Activated CD4-positive, CD25-positive, alpha-beta regulatory T cell treated with anti-CD3 and anti-CD28 coated beads, Interleukin-2, amount 50 U/mL, for 24 hours (primary cell): ENCODE measurements around the gene TJAP1.

ENCODE experiments used
- ATAC-seq, 2 donors: fragments of 150-1000 bp; cut with Tn5 transposase; one replicate each; pipeline ENCODE4 v1.10.0; 2021; ENCODE audit warnings: mild to moderate bottlenecking in 1 of 2, moderate library complexity in 1 of 2

Gene TJAP1

GRCh38 chr6:43477235-43478007 lies at the start of gene TJAP1:
Gene TJAP1, plus strand, starts transcription at chr6:43477570. Its CDS starts 21,432 bp downstream, at chr6:43499002.
- ATAC-seq = peak; percentile 99 to 100

GRCh38 chr6:43428112-43428570 lies 49.2 kb upstream of the TJAP1 start:
- ATAC-seq = no peak

- no peak for ATAC-seq
Measured at GRCh38 chr6:43428874-43429273, 48.5 kb upstream of the TJAP1 start.

- ATAC-seq = no peak
Measured at GRCh38 chr6:43432009-43432945, 45.1 kb upstream of the TJAP1 start.

- no peak for ATAC-seq
Measured at GRCh38 chr6:43433148-43433547, 44.2 kb upstream of the TJAP1 start.

- ATAC-seq = no peak
Measured at GRCh38 chr6:43434001-43434840, 43.1 kb upstream of the TJAP1 start.

- no peak for ATAC-seq
Measured at GRCh38 chr6:43434943-43435342, 42.4 kb upstream of the TJAP1 start.

GRCh38 chr6:43435682-43436437 lies 41.5 kb upstream of the TJAP1 start:
- no peak for ATAC-seq

- peak in 1 of 2 donors; percentile 41 for ATAC-seq
Measured at GRCh38 chr6:43436577-43437282, 40.6 kb upstream of the TJAP1 start.

- ATAC-seq = no peak
Measured at GRCh38 chr6:43437700-43438099, 39.7 kb upstream of the TJAP1 start.

GRCh38 chr6:43442935-43443334 lies 34.4 kb upstream of the TJAP1 start:
- ATAC-seq = no peak

- ATAC-seq = no peak
Measured at GRCh38 chr6:43444036-43444435, 33.3 kb upstream of the TJAP1 start.

GRCh38 chr6:43444582-43444981 lies 32.8 kb upstream of the TJAP1 start:
- ATAC-seq = no peak

GRCh38 chr6:43445576-43445975 lies 31.8 kb upstream of the TJAP1 start:
- no peak for ATAC-seq

- no peak for ATAC-seq
Measured at GRCh38 chr6:43447604-43448003, 29.8 kb upstream of the TJAP1 start.

GRCh38 chr6:43448916-43449315 lies 28.5 kb upstream of the TJAP1 start:
- ATAC-seq = no peak

GRCh38 chr6:43450699-43451131 lies 26.7 kb upstream of the TJAP1 start:
- ATAC-seq = no peak

GRCh38 chr6:43451348-43451747 lies 26.0 kb upstream of the TJAP1 start:
- no peak for ATAC-seq

- ATAC-seq = no peak
Measured at GRCh38 chr6:43451939-43452338, 25.4 kb upstream of the TJAP1 start.

GRCh38 chr6:43452896-43453295 lies 24.5 kb upstream of the TJAP1 start:
- no peak for ATAC-seq

- no peak for ATAC-seq
Measured at GRCh38 chr6:43453831-43454230, 23.5 kb upstream of the TJAP1 start.
